22Rv1 (cell line): ENCODE results near the gene ATP8B4.

Experiments
- H3K27ac ChIP-seq: fragments of 450-650 bp; 2 replicates; pipeline ENCODE4 v1.5.1; 2017
- CTCF ChIP-seq: fragments of 450-650 bp; IDR thresholded peaks from 2 replicates; pipeline ENCODE4 v1.5.1; 2017; ENCODE audit warnings: mild to moderate bottlenecking
- ZFX ChIP-seq: fragments of 450-650 bp; IDR thresholded peaks from 2 replicates; pipeline ENCODE4 v1.6.1; 2017; ENCODE audit warnings: antibody characterized with exemption, borderline replicate concordance

ATP8B4 gene

GRCh38 chr15:49857496-49858475 is 261.2 kb downstream of the ATP8B4 start:
- TF ChIP-seq ZFX (no peak), CTCF (no peak)
- H3K27ac ChIP-seq: no peak overlapping the region

GRCh38 chr15:49855917-49856637 is 263.0 kb downstream of the ATP8B4 start:
- no peak for TF ChIP-seq CTCF
- TF ChIP-seq ZFX: no peak
- no peak overlapping the region for H3K27ac ChIP-seq

- no peak overlapping the region for H3K27ac ChIP-seq
- TF ChIP-seq ZFX (no peak), CTCF (no peak)
Measured at GRCh38 chr15:49852756-49853155, 266.3 kb downstream of the ATP8B4 start.

- no peak for TF ChIP-seq CTCF
- no peak for TF ChIP-seq ZFX
- no peak overlapping the region for H3K27ac ChIP-seq
Measured at GRCh38 chr15:49848807-49849206, 270.2 kb downstream of the ATP8B4 start.

- TF ChIP-seq CTCF (no peak), ZFX (no peak)
- no peak overlapping the region for H3K27ac ChIP-seq
Measured at GRCh38 chr15:49848282-49848724, 270.7 kb downstream of the ATP8B4 start.

GRCh38 chr15:49847423-49848281 is 271.4 kb downstream of the ATP8B4 start:
- H3K27ac ChIP-seq: no peak overlapping the region
- TF ChIP-seq ZFX: no peak
- TF ChIP-seq CTCF: no peak
